Mucosa of gallbladder (tissue), 1 donor: ENCODE measurements around the gene APC. TPM values are rescaled to one million over a fixed set of nuclear protein-coding genes. Genes with fewer than 3 reads are reported as not detected.

Experiments
- DNase-seq: peaks from one replicate; pipeline ENCODE4 v3.0.0-alpha.2; 2020; ENCODE audit warnings: low spot score
- total RNA-seq: library from RNA; stranded (reverse); gene quantifications from one replicate; pipeline ENCODE4 v1.2.1, GENCODE V29; 2021
- donor health status: DM: no; HTN: no; CAD: no.

Gene APC
- 39.1 TPM for total RNA-seq

- peak; percentile 91 for DNase-seq
Observed at GRCh38 chr5:112737463-112738190, at the start of gene APC. Gene APC, plus strand, starts transcription at chr5:112737885. Its CDS starts 17,006 bp downstream, at chr5:112754891.

GRCh38 chr5:112689155-112689909 is 48.4 kb upstream of the APC start:
- DNase-seq, result no peak

- DNase-seq, result no peak
Observed at GRCh38 chr5:112690605-112691338, 46.9 kb upstream of the APC start.

GRCh38 chr5:112691339-112691680 is 46.4 kb upstream of the APC start:
- no peak for DNase-seq

- no peak for DNase-seq
Observed at GRCh38 chr5:112691758-112692157, 45.9 kb upstream of the APC start.

GRCh38 chr5:112692472-112692871 is 45.2 kb upstream of the APC start:
- DNase-seq, result no peak

- no peak for DNase-seq
Observed at GRCh38 chr5:112693301-112693700, 44.4 kb upstream of the APC start.

- no peak for DNase-seq
Observed at GRCh38 chr5:112694853-112695709, 42.6 kb upstream of the APC start.

- DNase-seq, result no peak
Observed at GRCh38 chr5:112696786-112697185, 40.9 kb upstream of the APC start.

- no peak for DNase-seq
Observed at GRCh38 chr5:112697322-112697721, 40.4 kb upstream of the APC start.

- no peak for DNase-seq
Observed at GRCh38 chr5:112697833-112698232, 39.9 kb upstream of the APC start.

GRCh38 chr5:112703866-112704820 is 33.5 kb upstream of the APC start:
- DNase-seq, result peak; percentile 38

GRCh38 chr5:112706446-112707016 is 31.2 kb upstream of the APC start:
- DNase-seq, result no peak

- peak; percentile 99 for DNase-seq
Observed at GRCh38 chr5:112707187-112708102, 30.2 kb upstream of the APC start.

GRCh38 chr5:112708103-112708622 is 29.5 kb upstream of the APC start:
- DNase-seq, result no peak

- DNase-seq, result no peak
Observed at GRCh38 chr5:112709416-112709815, 28.3 kb upstream of the APC start.

GRCh38 chr5:112710896-112711295 is 26.8 kb upstream of the APC start:
- DNase-seq, result no peak

GRCh38 chr5:112711436-112711835 is 26.2 kb upstream of the APC start:
- no peak for DNase-seq

- DNase-seq, result no peak
Observed at GRCh38 chr5:112713206-112713605, 24.5 kb upstream of the APC start.
